Activated naive CD4-positive, alpha-beta T cell treated with anti-CD3 and anti-CD28 coated beads, Interleukin-2, amount 50 U/mL, for 24 hours (primary cell): ENCODE measurements around the gene FOXB1.

ENCODE experiments used
- H3K27ac Mint-ChIP-seq: one replicate; pipeline ENCODE4 v1.8.0; 2021; ENCODE audit warnings: mild to moderate bottlenecking, mixed read lengths
- H3K27me3 Mint-ChIP-seq: one replicate; pipeline ENCODE4 v1.8.0; 2021; ENCODE audit warnings: mixed read lengths
- H3K36me3 Mint-ChIP-seq: one replicate; pipeline ENCODE4 v1.8.0; 2021; ENCODE audit warnings: mixed read lengths
- H3K4me1 Mint-ChIP-seq: one replicate; pipeline ENCODE4 v1.8.0; 2021; ENCODE audit warnings: mixed read lengths
- H3K4me3 Mint-ChIP-seq: one replicate; pipeline ENCODE4 v1.8.0; 2021; ENCODE audit warnings: mild to moderate bottlenecking, mixed read lengths
- H3K9me3 Mint-ChIP-seq: one replicate; pipeline ENCODE4 v1.8.0; 2021; ENCODE audit warnings: mixed read lengths

Gene FOXB1

DNA sequence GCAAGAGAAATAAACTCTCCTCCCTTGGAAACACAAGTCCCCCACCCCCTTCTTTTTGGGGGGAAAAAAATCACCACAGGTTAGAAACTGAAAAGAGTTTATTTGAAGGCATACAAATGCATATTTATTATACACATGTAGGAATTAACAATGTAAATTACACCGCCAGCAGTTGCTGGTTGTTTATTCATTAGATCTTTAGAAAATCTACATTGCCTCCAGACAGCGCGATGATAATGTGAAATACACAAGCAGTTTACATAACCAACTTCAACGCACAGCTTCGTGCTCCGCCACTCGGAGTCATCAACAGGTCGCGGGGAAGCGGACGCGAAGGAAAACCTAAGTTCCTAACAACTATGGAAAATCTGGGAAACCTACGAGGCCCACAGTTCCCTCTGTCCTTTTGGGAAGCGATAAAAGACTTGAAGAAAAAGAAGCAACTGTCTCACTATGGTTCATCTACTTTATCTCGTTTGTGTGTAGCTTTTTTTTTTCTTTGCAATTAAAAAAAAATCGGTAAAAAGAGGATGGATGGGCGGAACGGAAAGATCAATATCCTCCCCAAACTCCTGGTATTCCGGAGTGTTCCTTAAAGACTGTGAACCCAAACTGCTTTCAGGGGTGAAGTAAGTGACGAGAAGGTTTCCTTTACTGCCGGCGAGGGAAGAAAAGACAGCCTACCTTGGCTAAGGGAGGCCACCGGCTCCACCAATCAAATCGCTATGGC is 8.4 kb upstream of the FOXB1 start:
- peaks cover 1% of the 10 kb centered on the region for H3K36me3 Mint-ChIP-seq
- no peaks in the 10 kb centered on the region for H3K9me3 Mint-ChIP-seq
- peaks cover 40% of the 10 kb centered on the region for H3K4me1 Mint-ChIP-seq
- H3K27ac Mint-ChIP-seq: no peak overlapping the region
- no peak overlapping the region for H3K4me3 Mint-ChIP-seq
- H3K27me3 Mint-ChIP-seq: peaks cover 73% of the 10 kb centered on the region

DNA sequence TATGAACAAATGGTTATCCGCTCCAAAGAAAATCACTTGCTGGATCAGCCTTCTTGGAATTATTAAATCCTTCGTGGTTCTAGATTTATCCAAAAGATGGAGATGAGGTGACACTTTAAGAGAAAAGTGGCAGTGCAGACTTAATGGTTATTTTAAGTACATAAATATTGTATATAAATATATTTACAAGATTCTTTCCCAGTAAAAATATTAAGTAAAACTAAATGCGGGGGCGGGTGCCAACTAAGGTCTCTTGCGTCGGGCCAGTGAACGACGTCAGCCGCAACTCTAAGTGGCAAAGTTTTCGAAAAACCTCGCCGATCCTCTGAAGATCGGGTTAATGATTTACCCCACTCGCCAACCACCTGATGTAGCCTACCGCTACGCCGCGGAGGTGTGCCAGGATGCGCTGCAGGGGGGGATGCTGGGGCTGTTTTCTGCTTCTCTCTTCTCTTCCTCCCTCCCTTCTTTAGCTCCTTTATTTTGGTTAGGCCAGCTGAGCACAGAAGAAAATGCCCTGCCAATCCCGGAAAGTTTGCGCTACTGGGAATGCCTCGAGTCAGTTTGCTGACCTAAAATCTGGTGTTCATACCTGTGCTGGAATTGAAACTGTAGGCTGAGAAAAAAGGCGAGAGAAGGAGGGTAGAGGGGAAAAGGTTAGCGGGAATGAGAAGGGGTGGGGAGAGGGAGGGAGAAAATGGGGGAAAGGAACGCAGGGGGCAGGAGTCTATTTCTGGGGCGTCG is 7.6 kb upstream of the FOXB1 start:
- peak overlapping the region; percentile 42 for H3K4me3 Mint-ChIP-seq
- peaks cover 4% of the 10 kb centered on the region for H3K36me3 Mint-ChIP-seq
- H3K4me1 Mint-ChIP-seq: peaks cover 40% of the 10 kb centered on the region
- H3K27me3 Mint-ChIP-seq: peaks cover 79% of the 10 kb centered on the region
- H3K9me3 Mint-ChIP-seq: peaks cover 5% of the 10 kb centered on the region
- H3K27ac Mint-ChIP-seq: no peak overlapping the region

DNA sequence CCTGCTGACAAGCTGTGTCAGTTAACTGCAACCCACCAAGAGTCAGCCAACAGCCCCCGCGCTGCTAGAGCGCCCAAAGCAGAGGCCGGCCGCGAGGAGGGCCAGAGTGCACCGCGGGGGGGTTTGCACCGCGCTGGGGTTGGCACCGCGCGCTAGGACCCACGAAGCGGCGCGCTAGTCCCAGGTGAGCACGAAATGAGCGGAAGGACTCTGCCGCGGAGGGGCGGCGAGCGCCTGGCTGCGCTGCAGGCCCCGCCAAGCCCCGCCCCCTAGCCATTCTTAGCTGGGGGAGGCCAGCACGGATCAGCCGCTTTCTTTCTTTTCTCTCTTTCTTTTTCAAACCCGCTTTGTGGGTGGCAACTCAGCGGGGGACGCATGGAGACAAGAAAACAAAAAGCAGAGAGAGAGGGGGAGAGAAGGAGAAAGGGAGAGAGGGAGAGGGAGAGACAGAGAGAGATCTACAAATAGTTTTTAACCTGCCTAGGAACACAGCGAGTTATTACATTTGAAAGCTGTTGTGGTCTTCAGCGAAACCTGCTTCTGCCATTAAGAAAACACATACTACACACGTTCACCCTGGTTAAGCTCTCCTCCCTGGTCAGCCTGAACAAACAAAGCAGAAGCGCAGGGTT is 6.9 kb upstream of the FOXB1 start:
- peak overlapping the region; percentile 74 for H3K27ac Mint-ChIP-seq
- peaks cover 5% of the 10 kb centered on the region for H3K36me3 Mint-ChIP-seq
- H3K4me1 Mint-ChIP-seq: peaks cover 42% of the 10 kb centered on the region
- H3K27me3 Mint-ChIP-seq: peaks cover 85% of the 10 kb centered on the region
- peak overlapping the region; percentile 51 for H3K4me3 Mint-ChIP-seq
- H3K9me3 Mint-ChIP-seq: peaks cover 8% of the 10 kb centered on the region

DNA sequence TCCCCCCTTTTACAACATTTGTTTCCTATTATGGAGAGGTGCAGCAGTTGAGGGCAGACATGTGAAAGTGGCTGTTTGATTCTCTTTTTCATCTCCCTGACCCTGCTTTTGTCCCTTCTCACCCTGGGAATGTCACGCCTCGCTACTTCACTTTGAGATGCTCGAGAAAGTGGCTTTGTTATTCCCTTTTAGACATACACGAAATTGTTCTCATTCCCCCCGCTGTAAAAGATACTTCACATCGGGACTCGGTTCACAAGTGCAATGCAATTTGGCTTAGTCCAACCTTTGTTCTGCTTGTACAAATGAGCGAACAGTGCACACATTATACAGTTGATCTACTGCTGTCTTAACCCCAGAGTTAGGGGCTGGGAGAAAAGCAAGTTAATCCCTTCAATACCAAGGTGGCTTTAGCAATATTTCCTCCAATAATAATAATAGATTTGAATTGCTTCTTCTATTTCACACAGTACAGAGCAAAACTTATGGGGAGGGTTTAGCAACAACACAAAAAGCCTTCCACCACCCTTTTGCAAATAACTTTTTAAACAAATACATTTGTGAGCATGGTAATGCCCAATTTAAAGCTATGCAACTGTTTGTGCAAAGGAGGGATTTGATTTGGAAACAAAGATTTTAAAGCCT is 5.7 kb upstream of the FOXB1 start:
- peaks cover 10% of the 10 kb centered on the region for H3K36me3 Mint-ChIP-seq
- H3K4me1 Mint-ChIP-seq: peaks cover 50% of the 10 kb centered on the region
- peaks cover 16% of the 10 kb centered on the region for H3K9me3 Mint-ChIP-seq
- no peak overlapping the region for H3K4me3 Mint-ChIP-seq
- H3K27ac Mint-ChIP-seq: no peak overlapping the region
- peaks cover 89% of the 10 kb centered on the region for H3K27me3 Mint-ChIP-seq

DNA sequence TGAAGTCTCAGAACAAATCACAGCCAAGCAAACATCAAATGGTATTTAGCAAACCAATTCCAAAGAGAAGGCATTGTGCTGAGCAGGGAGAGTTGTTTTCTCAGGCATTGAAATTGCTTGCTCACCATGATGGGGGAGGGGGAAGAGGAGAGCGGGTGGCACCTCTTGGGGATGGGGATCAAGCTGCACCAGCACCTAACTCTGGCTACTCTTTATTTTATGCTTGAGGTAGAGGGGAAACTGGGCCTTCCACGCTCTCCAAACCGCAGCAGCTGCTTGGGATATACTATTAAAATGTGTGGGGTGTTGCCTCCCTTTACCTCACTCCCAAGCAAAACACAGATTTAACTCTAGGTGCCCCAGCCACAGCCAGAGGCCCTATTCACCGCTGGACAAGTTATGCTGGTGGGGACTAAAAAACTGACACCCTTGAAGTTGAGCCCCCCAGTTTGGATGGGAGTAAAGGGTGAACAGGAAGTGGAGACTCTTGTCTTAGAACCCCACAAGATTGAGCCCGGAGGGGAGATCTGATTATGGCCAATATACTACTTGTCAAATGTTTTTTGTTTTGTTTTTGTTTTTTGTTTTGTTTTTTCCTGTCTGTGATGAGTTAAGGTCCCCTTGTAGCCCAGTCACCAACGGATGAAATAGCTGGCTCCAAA is 5.0 kb upstream of the FOXB1 start:
- Mint-ChIP-seq H3K9me3 (peaks cover 16% of the 10 kb centered on the region), H3K4me1 (peaks cover 50% of the 10 kb centered on the region), H3K36me3 (peaks cover 10% of the 10 kb centered on the region), H3K27ac (no peak overlapping the region), H3K4me3 (no peak overlapping the region), H3K27me3 (peaks cover 85% of the 10 kb centered on the region)

DNA sequence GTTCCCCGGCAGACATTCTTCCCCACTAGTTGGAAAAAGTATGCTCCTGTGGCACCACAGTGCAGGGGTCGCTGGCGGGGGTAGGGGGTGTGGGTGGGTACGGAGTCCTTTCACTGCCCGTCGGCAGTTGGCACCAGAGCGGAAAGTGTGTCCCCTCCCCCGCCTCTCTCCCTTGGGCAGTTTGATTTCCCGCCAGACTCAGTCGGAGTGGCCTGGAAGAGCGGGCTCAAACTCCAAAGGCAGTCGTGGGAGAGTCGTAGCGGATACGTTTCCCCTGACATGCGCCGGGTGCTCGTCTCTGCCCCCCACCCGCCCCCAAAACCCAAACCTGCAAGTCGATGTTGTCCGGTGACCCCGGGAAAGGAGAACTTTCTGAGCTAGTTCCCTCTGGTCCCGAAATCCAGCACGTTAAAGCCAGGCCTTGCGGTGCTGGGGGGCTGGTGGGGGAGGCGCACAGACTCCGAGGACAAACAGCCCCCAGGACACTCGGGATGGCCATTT is 4.4 kb upstream of the FOXB1 start:
- H3K27ac Mint-ChIP-seq: no peak overlapping the region
- peaks cover 49% of the 10 kb centered on the region for H3K4me1 Mint-ChIP-seq
- H3K27me3 Mint-ChIP-seq: peaks cover 81% of the 10 kb centered on the region
- H3K4me3 Mint-ChIP-seq: no peak overlapping the region
- peaks cover 10% of the 10 kb centered on the region for H3K36me3 Mint-ChIP-seq
- peaks cover 16% of the 10 kb centered on the region for H3K9me3 Mint-ChIP-seq

DNA sequence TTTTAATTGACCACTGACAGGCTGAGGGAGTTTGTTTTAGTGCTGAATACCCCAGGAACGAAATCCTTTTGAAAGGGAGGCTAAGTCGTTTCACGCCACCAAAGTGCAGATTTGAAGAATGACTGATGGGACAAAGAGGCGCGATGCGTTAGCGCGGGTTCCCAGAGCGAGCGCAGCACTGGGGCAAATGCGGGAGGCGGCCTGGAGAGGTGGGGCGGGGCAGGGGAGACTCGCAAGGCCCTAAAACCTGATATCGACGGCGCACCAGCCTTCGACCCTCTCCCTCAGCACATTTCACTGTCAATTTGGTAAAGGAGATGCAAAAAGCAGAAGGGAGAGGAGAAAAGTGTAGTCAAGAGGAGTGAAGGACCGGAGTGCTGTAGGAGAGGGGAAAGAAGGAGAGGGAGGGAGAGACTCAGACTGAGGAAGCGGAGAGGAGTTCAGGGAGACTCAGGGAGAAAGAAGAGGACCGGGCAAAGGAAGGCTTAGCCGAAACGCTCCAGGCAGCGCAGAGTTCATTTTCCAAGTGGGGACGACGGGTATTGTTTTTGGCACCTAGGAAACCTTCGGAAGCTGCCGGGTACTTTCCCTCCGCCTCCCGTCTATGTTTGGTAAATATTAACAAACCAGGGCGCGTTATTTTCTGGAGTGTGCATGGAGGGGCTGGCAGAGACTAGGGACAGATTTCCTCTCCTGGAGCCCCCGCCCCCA is 3.8 kb upstream of the FOXB1 start:
- Mint-ChIP-seq H3K4me1 (peaks cover 52% of the 10 kb centered on the region), H3K27ac (no peak overlapping the region), H3K27me3 (peaks cover 82% of the 10 kb centered on the region), H3K36me3 (peaks cover 10% of the 10 kb centered on the region), H3K9me3 (peaks cover 16% of the 10 kb centered on the region), H3K4me3 (no peak overlapping the region)

DNA sequence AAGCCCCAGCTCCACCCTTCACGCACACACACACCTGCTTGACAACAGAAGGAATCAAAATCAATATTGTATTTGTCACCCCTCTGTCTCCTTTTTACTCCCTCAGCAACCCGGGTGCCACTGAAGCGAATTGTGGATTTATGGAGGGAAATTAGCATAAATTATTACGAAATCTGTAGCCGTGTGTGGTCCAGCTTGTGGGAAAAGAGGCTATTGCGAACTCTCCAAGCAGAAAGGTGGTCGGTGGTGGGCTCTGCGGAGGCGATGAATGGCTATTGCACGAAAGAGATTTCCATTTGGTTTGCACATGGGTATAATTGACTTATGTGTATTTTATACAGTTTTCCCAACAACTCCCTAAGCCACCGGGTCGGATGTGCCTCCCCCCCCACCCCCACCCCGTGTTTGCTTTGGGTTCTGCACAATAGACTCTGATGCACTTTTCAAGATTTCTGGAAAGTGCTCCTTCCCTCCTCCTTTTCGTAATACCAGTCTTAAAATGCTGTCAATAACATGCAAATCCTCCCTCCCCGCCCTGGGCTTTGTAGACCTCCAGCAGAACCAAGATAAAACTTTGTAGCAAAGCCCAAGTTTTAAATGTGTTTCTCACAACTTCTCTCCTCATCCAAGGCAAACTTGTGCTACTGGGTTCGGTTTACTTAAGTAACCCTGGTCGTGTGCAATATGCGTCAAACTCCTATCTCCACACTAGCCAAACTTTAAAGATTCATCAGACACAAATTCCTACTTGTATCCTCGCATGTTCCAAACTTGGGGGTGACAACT is 3.1 kb upstream of the FOXB1 start:
- H3K4me1 Mint-ChIP-seq: peaks cover 52% of the 10 kb centered on the region
- peaks cover 10% of the 10 kb centered on the region for H3K36me3 Mint-ChIP-seq
- H3K27me3 Mint-ChIP-seq: peaks cover 81% of the 10 kb centered on the region
- H3K27ac Mint-ChIP-seq: peak overlapping the region; percentile 48
- H3K9me3 Mint-ChIP-seq: peaks cover 16% of the 10 kb centered on the region
- no peak overlapping the region for H3K4me3 Mint-ChIP-seq

DNA sequence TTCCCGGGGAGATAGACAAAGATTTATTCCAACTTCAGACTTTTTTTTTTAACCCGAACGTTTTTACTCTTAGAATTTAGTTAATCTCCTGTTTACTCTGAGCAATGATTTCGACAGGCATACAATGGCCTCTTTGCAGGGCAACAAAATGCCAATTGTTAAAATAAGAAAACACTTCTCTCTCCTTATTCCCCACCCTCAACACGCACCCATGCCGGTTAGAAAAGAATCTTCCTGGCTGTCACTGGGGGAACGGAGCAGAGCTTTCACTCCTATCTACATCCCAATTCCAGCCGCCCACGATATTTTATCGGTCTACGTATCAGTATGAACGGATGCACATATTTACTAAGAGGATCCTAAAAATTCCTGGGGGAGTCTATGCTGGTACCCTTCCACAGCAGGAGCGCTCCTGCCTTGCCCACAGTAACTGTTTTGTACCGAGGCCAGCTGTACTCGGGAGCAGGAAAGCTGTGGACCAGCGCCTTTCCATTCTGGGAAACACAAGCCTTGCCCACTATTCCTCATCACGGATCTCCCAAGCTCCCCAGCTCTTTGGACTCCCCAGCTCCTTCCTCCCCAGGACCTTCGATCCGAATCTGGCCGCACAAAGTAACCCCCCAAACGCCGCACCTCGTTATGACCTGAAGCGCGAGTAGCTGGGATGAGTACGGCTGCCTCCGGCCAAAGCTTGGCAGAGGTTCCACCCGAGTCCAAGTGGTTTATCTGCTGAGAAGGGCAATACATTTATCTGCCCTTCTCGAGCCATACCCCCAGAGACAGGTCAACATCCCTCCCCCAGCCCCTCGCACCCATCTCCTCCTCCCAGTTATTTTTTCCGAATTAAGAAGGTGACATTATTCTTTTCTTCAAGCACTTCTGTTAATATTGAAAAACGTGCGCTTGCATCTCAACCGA is 2.2 kb upstream of the FOXB1 start:
- Mint-ChIP-seq H3K4me1 (peaks cover 52% of the 10 kb centered on the region), H3K27ac (peak overlapping the region; percentile 89), H3K4me3 (no peak overlapping the region), H3K9me3 (peaks cover 16% of the 10 kb centered on the region), H3K27me3 (peaks cover 80% of the 10 kb centered on the region), H3K36me3 (peaks cover 10% of the 10 kb centered on the region)

DNA sequence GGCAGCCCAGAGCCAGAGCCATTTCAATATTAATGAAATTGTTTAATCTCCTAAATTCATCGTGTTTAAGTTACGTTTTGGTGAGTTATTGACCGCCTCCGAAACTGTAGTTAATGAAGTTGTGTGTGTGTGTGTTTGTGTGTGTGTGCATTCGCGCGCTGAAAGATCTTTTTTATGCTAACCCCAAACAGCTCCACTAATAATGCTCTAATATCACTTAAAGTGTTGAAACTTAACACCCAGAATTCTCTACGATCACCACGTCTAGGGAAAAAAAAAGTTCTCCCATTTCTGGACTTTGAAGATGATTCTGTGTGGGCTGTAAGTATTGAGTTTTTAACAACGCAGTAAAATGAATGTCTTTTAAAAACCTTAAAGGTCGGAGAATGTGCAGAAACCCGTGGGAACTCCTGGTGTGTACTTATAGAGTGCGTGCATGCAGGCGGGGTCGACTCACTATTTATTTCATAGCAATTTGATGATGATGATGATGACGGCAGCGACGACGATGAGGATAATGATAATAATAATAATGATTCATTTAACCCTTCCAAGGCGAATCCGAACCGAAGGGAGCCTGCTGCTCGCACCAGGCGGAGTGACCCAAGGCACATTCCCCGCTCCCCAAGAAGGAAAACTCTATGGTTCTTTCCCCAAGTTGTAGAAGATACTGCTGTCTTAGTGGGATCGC is 1.4 kb upstream of the FOXB1 start:
- Mint-ChIP-seq H3K27me3 (peaks cover 76% of the 10 kb centered on the region), H3K9me3 (peaks cover 16% of the 10 kb centered on the region), H3K4me3 (peak overlapping the region; percentile 39), H3K27ac (peak overlapping the region; percentile 89), H3K36me3 (peaks cover 10% of the 10 kb centered on the region), H3K4me1 (peaks cover 47% of the 10 kb centered on the region)

DNA sequence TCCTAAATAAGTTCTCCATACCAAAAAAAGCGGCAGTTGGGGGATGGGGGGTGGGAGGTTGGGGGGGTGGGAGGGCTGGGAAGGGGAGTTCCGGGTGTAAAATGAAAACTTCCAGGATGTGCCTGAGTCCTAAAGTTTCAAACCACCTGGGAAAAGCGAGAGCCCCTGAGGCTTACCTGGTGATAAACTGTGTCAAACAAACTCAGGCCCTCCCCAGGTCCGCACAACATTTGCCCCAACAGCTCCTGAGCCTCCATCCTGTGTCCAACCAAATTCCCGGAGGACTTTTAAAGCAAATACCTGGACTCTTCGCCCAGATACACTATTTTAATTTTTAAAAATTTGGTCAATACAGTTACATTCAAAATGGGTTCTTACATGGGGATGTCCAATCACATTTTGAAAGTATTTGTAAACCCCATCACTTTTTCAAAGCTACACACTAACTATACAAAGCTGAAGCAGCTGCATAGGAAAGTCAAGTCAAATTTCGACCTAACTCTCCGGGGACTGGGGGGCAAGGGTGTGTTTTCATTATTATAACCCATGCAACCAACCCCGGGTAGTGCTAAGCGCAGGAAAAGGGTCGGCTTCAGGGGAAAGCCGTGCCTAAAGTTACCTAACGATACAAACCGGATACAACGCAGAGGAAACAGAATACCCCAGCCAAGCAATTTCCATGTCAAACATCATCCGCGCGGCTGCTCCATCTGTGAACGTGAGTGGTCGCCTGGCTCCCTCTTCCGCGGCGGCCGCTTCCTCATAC is 685 bp upstream of the FOXB1 start:
- Mint-ChIP-seq H3K27me3 (peaks cover 76% of the 10 kb centered on the region), H3K9me3 (peaks cover 16% of the 10 kb centered on the region), H3K4me1 (peaks cover 40% of the 10 kb centered on the region), H3K4me3 (peak overlapping the region; percentile 64), H3K27ac (no peak overlapping the region), H3K36me3 (peaks cover 10% of the 10 kb centered on the region)

DNA sequence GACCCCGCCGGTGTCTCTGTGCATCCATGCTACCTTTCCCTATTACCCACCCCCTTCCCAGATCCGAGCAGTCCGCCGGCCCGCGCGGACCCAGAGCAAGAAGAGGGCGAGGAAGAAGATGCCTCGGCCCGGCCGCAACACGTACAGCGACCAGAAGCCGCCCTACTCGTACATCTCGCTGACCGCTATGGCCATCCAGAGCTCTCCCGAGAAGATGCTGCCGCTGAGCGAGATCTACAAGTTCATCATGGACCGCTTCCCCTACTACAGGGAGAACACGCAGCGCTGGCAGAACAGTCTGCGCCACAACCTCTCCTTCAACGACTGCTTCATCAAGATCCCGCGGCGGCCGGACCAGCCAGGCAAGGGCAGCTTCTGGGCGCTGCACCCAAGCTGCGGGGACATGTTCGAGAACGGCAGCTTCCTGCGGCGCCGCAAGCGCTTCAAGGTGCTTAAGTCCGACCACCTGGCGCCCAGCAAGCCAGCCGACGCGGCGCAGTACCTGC is 788 bp downstream of the FOXB1 start:
- H3K36me3 Mint-ChIP-seq: peaks cover 10% of the 10 kb centered on the region
- peaks cover 16% of the 10 kb centered on the region for H3K9me3 Mint-ChIP-seq
- H3K27me3 Mint-ChIP-seq: peaks cover 76% of the 10 kb centered on the region
- peaks cover 40% of the 10 kb centered on the region for H3K4me1 Mint-ChIP-seq
- H3K4me3 Mint-ChIP-seq: peak overlapping the region; percentile 91
- peak overlapping the region; percentile 17 for H3K27ac Mint-ChIP-seq
